Panc1 (cell line): ENCODE measurements around the gene PRC1. TPM values are rescaled to one million over a fixed set of nuclear protein-coding genes. Genes with fewer than 3 reads are reported as not detected.

ENCODE experiments used
- ATAC-seq: fragments of 200-7000 bp; cut with Tn5 transposase; 2 replicates; pipeline ENCODE4 v1.9.1; 2020; ENCODE audit warnings: mild to moderate bottlenecking, moderate library complexity
- BruUV-seq: library from RNA; stranded (reverse); fragments of 400-500 nt; replicated peaks from 2 replicates; lab custom pipeline; 2021; lab: Mats Ljungman, UMichigan
- CTCF ChIA-PET: fragments of 300-600 bp; sonication (Branson Sonifier 250); formaldehyde crosslinking; loops from one replicate; lab custom pipeline; 2022; ENCODE audit warnings: antibody characterized with exemption; lab: Charles Lee
- POLR2A ChIA-PET: fragments of 300-600 bp; sonication (Branson Sonifier 250); formaldehyde crosslinking; loops from one replicate; lab custom pipeline; 2022; ENCODE audit warnings: antibody characterized with exemption; lab: Charles Lee
- DNase-seq: peaks from one replicate; pipeline ENCODE4 v3.0.0-alpha.2; 2010; ENCODE audit warnings: low read depth, low spot score
- H3K27ac ChIP-seq: 2 replicates; pipeline ENCODE4 v1.5.1; 2011; ENCODE audit warnings: mild to moderate bottlenecking, low read length, inconsistent platforms
- H3K27me3 ChIP-seq: fragments of 200-500 bp; sonication (Bioruptor generic); 2 replicates; pipeline ENCODE4 v1.6.0; 2014; ENCODE audit warnings: low read length, inconsistent platforms; ENCODE audit not compliant: control insufficient read depth, insufficient read depth
- H3K36me3 ChIP-seq: fragments of 200-500 bp; sonication (Bioruptor generic); 2 replicates; pipeline ENCODE4 v1.5.1; 2014; ENCODE audit warnings: inconsistent platforms, mild to moderate bottlenecking, low read length, moderate library complexity; ENCODE audit not compliant: control insufficient read depth, insufficient read depth
- H3K4me1 ChIP-seq: 2 replicates; pipeline ENCODE4 v1.5.1; 2011; ENCODE audit warnings: inconsistent platforms, mild to moderate bottlenecking, low read length, moderate library complexity; ENCODE audit not compliant: control insufficient read depth, insufficient read depth
- H3K4me3 ChIP-seq, 2 experiments: 2 replicates each; pipeline ENCODE4 v1.5.1; 2011 to 2012; ENCODE audit warnings: low read depth in 2 of 2, low read length in 2 of 2, mild to moderate bottlenecking in 2 of 2, inconsistent platforms in 1 of 2, moderate library complexity in 1 of 2
- H3K9me3 ChIP-seq: fragments of 200-500 bp; sonication (Bioruptor generic); 2 replicates; pipeline ENCODE4 v1.5.1; 2014; ENCODE audit warnings: low read depth, mild to moderate bottlenecking, inconsistent platforms, low read length, moderate library complexity; ENCODE audit not compliant: control insufficient read depth, insufficient read depth
- POLR2AphosphoS5 ChIP-seq: IDR thresholded peaks from 2 replicates; pipeline ENCODE4 v1.6.1; 2012; ENCODE audit warnings: mild to moderate bottlenecking, low read depth, low read length, moderate library complexity
- REST ChIP-seq, 2 experiments: IDR thresholded peaks; 2 replicates each; pipeline ENCODE4 v1.6.1; 2011 to 2012; ENCODE audit warnings: low read depth in 2 of 2, control low read depth in 1 of 2, low read length in 1 of 2, mild to moderate bottlenecking in 1 of 2, moderate library complexity in 1 of 2; ENCODE audit not compliant: insufficient read depth in 1 of 2
- SIN3A ChIP-seq: IDR thresholded peaks from 2 replicates; pipeline ENCODE4 v1.6.1; 2012; ENCODE audit warnings: low read depth, mild to moderate bottlenecking, low read length, moderate library complexity, borderline replicate concordance; ENCODE audit not compliant: insufficient read depth
- TCF7L2 ChIP-seq: IDR thresholded peaks from 2 replicates; pipeline ENCODE4 v1.6.1; 2011; ENCODE audit warnings: mild to moderate bottlenecking, low read depth, low read length, inconsistent platforms
- in situ Hi-C: cut with HindIII; loops from 2 replicates; pipeline ENCODE4 v1.10.0; 2016; ENCODE audit warnings: low sequenced_read_pairs, low pct_unique_long_range_greater_than_20kb
- intact Hi-C: fragments of 100-400 bp; cut with micrococcal nuclease; formaldehyde crosslinking; loops from one replicate; pipeline ENCODE4 v1.10.0; 2022; ENCODE audit not compliant: unreplicated experiment
- total RNA-seq: library from RNA; stranded (reverse); gene quantifications from one replicate; pipeline ENCODE4 v1.2.1, GENCODE V29; 2021; ENCODE audit not compliant: unreplicated experiment
- TF ChIP-seq, protein P1 (sequence below): fragments of 450-650 bp; IDR thresholded peaks from 2 replicates; pipeline ENCODE4 v1.5.1; 2017; ENCODE audit warnings: mild to moderate bottlenecking

The PRC1 gene
- total RNA-seq, 1 experiment from 2014 or later = 228 TPM

DNA sequence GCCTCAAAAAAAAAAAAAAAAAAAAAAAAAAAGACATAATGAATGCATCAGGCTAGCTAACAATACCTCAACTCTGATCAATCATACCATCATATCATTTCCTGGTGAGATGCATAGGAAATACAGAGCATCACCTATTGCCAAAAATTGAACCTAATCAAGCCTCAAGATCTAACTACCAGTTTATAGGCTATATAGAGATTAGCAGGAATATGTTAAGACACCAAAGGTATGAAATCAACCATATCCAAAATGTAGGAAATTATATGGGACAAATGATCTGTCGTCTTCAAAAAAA is 28.4 kb upstream of the PRC1 start:
- H3K27ac ChIP-seq = peak overlapping the region; percentile 93
- H3K4me1 ChIP-seq = peaks cover 6% of the 10 kb centered on the region; the same call in 1 of the 2 replicates
- peaks cover 7% of the 10 kb centered on the region; the same call in 1 of the 2 replicates for H3K36me3 ChIP-seq
- ATAC-seq (no peak), DNase-seq (no peak)
- POLR2A ChIA-PET = interaction anchor here (0.6 to 0.7 kb wide), 2 partner anchors 26 to 509 kb away, joined by 5 to 11 read pairs; no protein-coding TSS in a partner anchor
- peak overlapping the region; percentile 84 to 95 for H3K4me3 ChIP-seq
- BruUV-seq = no TSS peak
- H3K27me3 ChIP-seq = no peaks in the 10 kb centered on the region
- CTCF ChIA-PET = interaction anchor here (1.4 kb wide), 1 partner anchor 10 kb away, joined by 5 read pairs; no protein-coding TSS in a partner anchor
- intact Hi-C loops (no loop called here), in situ Hi-C loops (no loop called here)
- no peak for TF ChIP-seq SIN3A
- TF ChIP-seq POLR2AphosphoS5 = no peak
- TF ChIP-seq REST (IDR thresholded peaks at IDR 0.05; ENCODE audit: insufficient read depth in 1 of 2, low read depth in 2 of 2, low read length in 1 of 2) = no peak
- TF ChIP-seq, protein P1, sequence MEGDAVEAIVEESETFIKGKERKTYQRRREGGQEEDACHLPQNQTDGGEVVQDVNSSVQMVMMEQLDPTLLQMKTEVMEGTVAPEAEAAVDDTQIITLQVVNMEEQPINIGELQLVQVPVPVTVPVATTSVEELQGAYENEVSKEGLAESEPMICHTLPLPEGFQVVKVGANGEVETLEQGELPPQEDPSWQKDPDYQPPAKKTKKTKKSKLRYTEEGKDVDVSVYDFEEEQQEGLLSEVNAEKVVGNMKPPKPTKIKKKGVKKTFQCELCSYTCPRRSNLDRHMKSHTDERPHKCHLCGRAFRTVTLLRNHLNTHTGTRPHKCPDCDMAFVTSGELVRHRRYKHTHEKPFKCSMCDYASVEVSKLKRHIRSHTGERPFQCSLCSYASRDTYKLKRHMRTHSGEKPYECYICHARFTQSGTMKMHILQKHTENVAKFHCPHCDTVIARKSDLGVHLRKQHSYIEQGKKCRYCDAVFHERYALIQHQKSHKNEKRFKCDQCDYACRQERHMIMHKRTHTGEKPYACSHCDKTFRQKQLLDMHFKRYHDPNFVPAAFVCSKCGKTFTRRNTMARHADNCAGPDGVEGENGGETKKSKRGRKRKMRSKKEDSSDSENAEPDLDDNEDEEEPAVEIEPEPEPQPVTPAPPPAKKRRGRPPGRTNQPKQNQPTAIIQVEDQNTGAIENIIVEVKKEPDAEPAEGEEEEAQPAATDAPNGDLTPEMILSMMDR = no peak
- no peak for TF ChIP-seq TCF7L2
- no peaks in the 10 kb centered on the region for H3K9me3 ChIP-seq

GRCh38 chr15:91022075-91022831 is 27.9 kb upstream of the PRC1 start, which contains the start of gene VPS33B:
VPS33B (minus strand) TSS chr15:91022594; CDS start chr15:91022249, 345 bp downstream.
- Histone ChIP-seq H3K9me3 (no peaks in the 10 kb centered on the region), H3K4me3 (peak within 1 kb of the TSS; percentile 84 to 95), H3K27ac (peak within 1 kb of the TSS; percentile 93), H3K27me3 (no peaks in the 10 kb centered on the region), H3K4me1 (peaks cover 6% of the 10 kb centered on the region; the same call in 1 of the 2 replicates), H3K36me3 (peaks cover 7% of the 10 kb centered on the region; the same call in 1 of the 2 replicates)
- no TSS peak for BruUV-seq
- in situ Hi-C loops = no loop called here
- POLR2A ChIA-PET = interaction anchor here (0.6 to 0.7 kb wide), 2 partner anchors 26 to 508 kb away, joined by 5 to 11 read pairs; no protein-coding TSS in a partner anchor
- ATAC-seq (peak; percentile 97), DNase-seq (peak; percentile 52)
- TF ChIP-seq REST (IDR thresholded peaks at IDR 0.05; ENCODE audit: insufficient read depth in 1 of 2, low read depth in 2 of 2, low read length in 1 of 2) = no peak
- TF ChIP-seq SIN3A = peak; percentile 42; the same call in 1 of the 2 replicates
- TF ChIP-seq, protein P1 = no peak
- peak; percentile 89 for TF ChIP-seq POLR2AphosphoS5
- 0 out of 2 replicates have a peak, but pooled peaks have one; percentile 51 for TF ChIP-seq TCF7L2
- intact Hi-C loops = no loop called here
- CTCF ChIA-PET = interaction anchor here (1.4 kb wide), 1 partner anchor 11 kb away, joined by 5 read pairs; no protein-coding TSS in a partner anchor
